ENCODE results near the gene POLK. TPM values are rescaled to one million over a fixed set of nuclear protein-coding genes. Genes with fewer than 3 reads are reported as not detected.

Gene POLK
- total and polyA plus RNA-seq, 8 donors = 3.7 to 145 (median 21.2) TPM

GRCh38 chr5:75522542-75522941 is 10.9 kb downstream of the POLK start:
- Histone ChIP-seq H3K36me3 (peaks cover 0 to 10% (median 5%) of the 10 kb centered on the region in 4 donors), H3K9me3 (peaks cover 0 to 17% (median 9%) of the 10 kb centered on the region in 4 donors), H3K27me3 (no peaks in the 10 kb centered on the region), H3K4me1 (peaks cover 5 to 63% (median 26%) of the 10 kb centered on the region in 4 donors), H3K4me3 (no peak overlapping the region), H3K27ac (no peak overlapping the region)
- DNase-seq = no peak
- TF ChIP-seq POLR2AphosphoS5 (IDR thresholded peaks at IDR 0.05) (no peak), POLR2A (IDR thresholded peaks at IDR 0.05) (no peak), CTCF (IDR thresholded peaks at IDR 0.05) (no peak), EP300 (IDR thresholded peaks at IDR 0.05) (no peak)
- WGBS, 5 donors = 92 to 100% (median 98%) methylated on average over 1 of the region's 1 CpG
- intact Hi-C loops (cut with DNase I; ENCODE audit: low total_unique reads) = no loop called here

GRCh38 chr5:75523275-75523674 is 11.6 kb downstream of the POLK start:
- Histone ChIP-seq H3K4me1 (peaks cover 5 to 58% (median 25%) of the 10 kb centered on the region in 4 donors), H3K36me3 (peaks cover 0 to 10% (median 5%) of the 10 kb centered on the region in 4 donors), H3K27me3 (no peaks in the 10 kb centered on the region), H3K4me3 (no peak overlapping the region), H3K27ac (no peak overlapping the region), H3K9me3 (peaks cover 0 to 17% (median 9%) of the 10 kb centered on the region in 4 donors)
- DNase-seq = no peak
- WGBS, 5 donors = 50 to 73% (median 67%) methylated on average over 1 of the region's 1 CpG
- TF ChIP-seq POLR2AphosphoS5 (IDR thresholded peaks at IDR 0.05) (no peak), CTCF (IDR thresholded peaks at IDR 0.05) (no peak), POLR2A (IDR thresholded peaks at IDR 0.05) (no peak), EP300 (IDR thresholded peaks at IDR 0.05) (no peak)
- intact Hi-C loops (cut with DNase I; ENCODE audit: low total_unique reads) = no loop called here

- H3K4me1 ChIP-seq = peaks cover under 1 to 51% (median 22%) of the 10 kb centered on the region in 4 donors
- no peak overlapping the region for H3K4me3 ChIP-seq
- H3K9me3 ChIP-seq = peaks cover 0 to 17% (median 9%) of the 10 kb centered on the region in 4 donors
- 88 to 98% (median 91%) methylated on average over 3 of the region's 3 CpGs for WGBS, 5 donors
- no peaks in the 10 kb centered on the region for H3K27me3 ChIP-seq
- TF ChIP-seq EP300 (IDR thresholded peaks at IDR 0.05) = no peak
- no peak for TF ChIP-seq POLR2AphosphoS5 (IDR thresholded peaks at IDR 0.05)
- TF ChIP-seq CTCF (IDR thresholded peaks at IDR 0.05) = no peak
- no peak for TF ChIP-seq POLR2A (IDR thresholded peaks at IDR 0.05)
- peaks cover 0 to 10% (median 5%) of the 10 kb centered on the region in 4 donors for H3K36me3 ChIP-seq
- intact Hi-C loops (cut with DNase I; ENCODE audit: low total_unique reads) = no loop called here
- H3K27ac ChIP-seq = no peak overlapping the region
- no peak for DNase-seq
Observed at GRCh38 chr5:75524071-75524470, 12.4 kb downstream of the POLK start.

DNA sequence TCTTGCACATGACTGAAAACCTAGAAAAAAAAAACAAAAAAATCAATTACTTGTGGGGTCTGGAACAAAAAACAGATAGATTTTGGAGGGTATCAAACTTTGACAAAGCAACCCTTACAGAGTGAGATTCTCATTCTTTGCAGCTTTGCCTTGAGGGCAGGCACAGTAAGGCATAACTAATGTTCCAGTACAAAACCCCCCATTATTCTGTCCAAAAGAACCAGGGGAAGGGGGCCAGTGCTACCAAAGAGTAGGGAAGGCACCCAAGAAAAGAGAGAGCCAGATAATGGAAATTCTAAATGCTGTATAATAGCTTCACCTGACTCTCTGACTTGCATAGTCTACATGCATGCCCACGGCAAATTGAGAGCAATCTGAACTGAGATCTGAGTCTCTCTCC is 12.9 kb downstream of the POLK start:
- Histone ChIP-seq H3K27me3 (no peaks in the 10 kb centered on the region), H3K4me1 (peaks cover 0 to 46% (median 17%) of the 10 kb centered on the region in 4 donors), H3K27ac (no peak overlapping the region), H3K9me3 (peaks cover 0 to 17% (median 9%) of the 10 kb centered on the region in 4 donors), H3K4me3 (no peak overlapping the region), H3K36me3 (peaks cover 0 to 10% (median 5%) of the 10 kb centered on the region in 4 donors)
- no peak for DNase-seq
- WGBS, 5 donors = 77 to 94% (median 91%) methylated on average over 1 of the region's 1 CpG
- TF ChIP-seq POLR2A (IDR thresholded peaks at IDR 0.05) (no peak), EP300 (IDR thresholded peaks at IDR 0.05) (no peak), POLR2AphosphoS5 (IDR thresholded peaks at IDR 0.05) (no peak), CTCF (IDR thresholded peaks at IDR 0.05) (no peak)
- intact Hi-C loops (cut with DNase I; ENCODE audit: low total_unique reads) = no loop called here
